RPMI8226 (cell line): ENCODE measurements around the gene PARG.
"Not testable (repeated sequence)": the region's sequence is repeated elsewhere in the genome, so short reads cannot be mapped to it uniquely, and the experiment has no call there.

ENCODE experiments used
- DNase-seq: peaks from one replicate; pipeline ENCODE4 v3.0.0-alpha.2; 2015

Gene PARG

GRCh38 chr10:49900406-49900805 lies 41.4 kb downstream of the PARG start:
- not testable (repeated sequence) for DNase-seq

- not testable (repeated sequence) for DNase-seq
Observed at GRCh38 chr10:49899999-49900398, 41.8 kb downstream of the PARG start.

DNA sequence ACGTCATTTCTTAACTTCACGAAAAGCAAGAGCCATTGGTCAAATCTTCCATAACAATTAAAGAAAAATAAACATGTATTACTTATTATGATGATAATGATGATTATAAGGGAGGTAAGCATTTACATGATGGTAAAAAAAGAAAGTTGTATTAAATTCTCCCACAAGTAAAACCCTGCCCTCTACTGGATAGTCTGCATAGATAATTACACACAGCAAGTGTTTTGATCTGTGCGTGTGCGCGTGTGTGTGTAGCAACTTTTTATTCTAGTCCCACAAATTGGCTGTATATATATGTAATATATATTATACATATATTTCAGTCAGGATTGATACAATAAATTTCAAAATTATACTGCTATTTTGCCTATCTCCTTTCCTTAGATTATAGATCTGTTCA lies 51.8 kb downstream of the PARG start:
- DNase-seq = not testable (repeated sequence)

DNA sequence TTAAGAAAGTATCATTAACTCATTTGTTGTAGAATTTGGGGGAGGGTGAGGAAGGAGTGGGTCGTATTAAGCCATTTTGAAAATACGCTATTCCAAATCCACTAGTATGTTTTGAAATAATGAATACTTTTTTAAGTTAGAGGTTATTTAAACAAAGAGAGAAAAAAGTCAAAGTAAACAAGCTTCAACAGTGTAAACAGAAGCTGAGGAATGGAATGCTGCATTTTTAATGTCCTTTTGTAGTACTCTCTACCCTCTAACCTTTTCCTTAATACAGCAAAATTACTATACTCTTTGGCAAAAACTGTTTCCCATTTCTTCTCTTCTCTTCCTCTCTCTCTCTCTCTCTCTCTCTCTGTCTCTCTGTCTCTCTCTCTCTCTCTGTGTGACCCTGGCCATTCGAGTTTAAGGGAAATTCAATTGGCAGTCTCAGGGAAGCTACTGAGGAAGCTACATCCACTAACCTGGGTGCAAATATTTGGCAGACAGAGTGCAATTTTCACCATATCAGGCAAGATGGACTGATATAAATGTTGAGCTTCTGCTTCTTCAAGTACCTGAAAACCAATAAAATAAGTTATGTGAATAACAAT lies 57.0 kb downstream of the PARG start:
- DNase-seq = not testable (repeated sequence)

DNA sequence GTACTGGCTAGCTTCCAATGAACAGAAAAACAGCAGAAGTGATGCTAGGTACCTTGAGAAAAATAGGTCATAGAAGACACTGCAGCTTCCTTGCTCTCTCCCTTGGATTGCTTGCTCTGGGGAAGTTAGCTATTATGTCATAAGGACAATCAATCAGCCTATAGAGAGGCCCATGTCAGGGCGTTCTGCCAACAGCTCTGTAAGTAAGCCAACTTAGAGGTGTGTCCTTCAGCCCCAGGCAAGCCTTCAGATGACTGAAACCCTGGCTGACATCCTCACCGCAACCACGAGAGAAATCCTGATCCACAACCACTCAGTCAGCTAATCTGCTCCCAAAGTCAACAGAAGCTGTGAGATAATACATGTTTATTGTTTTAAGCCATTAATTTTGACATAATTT lies 58.0 kb downstream of the PARG start:
- DNase-seq = not testable (repeated sequence)

DNA sequence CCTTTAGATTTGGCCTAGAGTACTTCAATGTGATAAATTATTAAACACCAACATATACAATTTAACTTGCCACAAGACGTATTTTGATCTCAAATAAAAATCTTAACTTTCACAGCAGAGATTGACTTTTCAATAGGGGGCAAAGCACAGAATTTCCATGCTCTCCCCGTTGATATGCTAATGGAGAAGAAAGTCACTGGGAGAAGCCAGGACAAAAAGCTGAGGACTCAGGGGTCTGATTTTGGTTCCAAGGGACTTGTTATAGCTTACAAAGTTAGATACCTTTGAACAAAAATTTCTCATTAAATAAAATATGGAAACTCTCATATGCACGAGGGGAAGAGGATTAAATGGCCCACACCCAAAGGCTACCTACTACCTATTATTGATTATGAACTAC lies 59.5 kb downstream of the PARG start:
- not testable (repeated sequence) for DNase-seq

GRCh38 chr10:49872740-49873139 lies 69.1 kb downstream of the PARG start:
- not testable (repeated sequence) for DNase-seq

DNA sequence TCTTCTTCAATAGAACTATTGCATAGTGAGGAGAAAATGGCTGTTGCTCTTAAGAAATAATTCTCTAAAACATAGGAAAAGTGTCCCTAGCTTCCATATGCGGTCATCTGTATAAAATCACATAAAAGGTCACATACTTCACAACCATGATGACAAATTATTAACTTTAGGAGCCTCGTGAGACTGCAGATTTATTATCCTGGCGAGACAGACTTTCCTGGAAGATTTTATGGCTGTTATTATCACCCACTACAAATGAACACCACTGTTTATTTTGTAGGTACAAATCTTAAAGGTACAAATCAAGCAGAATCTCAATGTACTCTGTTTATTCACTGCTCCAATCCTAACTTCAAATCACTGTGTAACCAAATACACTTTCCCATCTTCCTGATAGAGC lies 70.4 kb downstream of the PARG start:
- not testable (repeated sequence) for DNase-seq

GRCh38 chr10:49859933-49860332 lies 81.9 kb downstream of the PARG start:
- not testable (repeated sequence) for DNase-seq

- DNase-seq = not testable (repeated sequence)
Observed at GRCh38 chr10:49858697-49859382, 83.0 kb downstream of the PARG start.

GRCh38 chr10:49849520-49849919 lies 92.3 kb downstream of the PARG start:
- not testable (repeated sequence) for DNase-seq

DNA sequence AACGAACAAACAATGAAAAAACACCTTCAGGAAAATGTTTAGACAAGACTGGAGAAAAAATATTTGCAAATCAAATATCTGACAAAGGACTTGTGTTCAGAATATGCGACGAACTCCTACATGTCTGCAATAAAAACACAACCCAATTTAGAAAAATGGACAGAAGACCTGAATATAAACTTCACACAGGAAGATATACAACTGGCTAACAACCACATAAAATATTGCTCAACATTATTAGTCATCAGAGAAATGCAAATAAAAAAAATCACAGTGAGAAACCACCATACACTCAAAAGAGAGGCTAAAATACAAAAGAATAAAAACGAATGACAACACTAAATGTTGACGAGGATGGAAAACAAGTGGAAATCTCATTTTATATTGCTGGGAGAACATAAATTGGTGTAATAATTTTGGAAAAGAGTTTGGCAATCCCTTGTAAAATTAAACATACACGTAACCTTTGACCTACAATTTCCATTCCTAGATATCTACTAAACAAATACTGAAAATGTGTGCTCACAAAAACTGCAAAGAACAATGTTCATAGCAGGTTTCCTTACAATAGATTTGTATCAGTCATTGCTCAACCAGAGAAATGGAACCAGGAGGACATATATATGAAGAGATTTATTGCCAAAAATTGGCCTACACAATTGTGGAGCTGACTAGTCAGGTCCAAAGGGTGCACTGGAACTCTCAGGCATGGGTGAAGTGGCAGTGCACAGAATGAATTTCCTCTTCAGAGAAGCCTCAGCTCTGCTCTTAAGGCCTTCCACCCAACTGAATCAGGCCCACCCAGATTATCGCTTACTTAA lies 96.8 kb downstream of the PARG start:
- no peak for DNase-seq

- DNase-seq = not testable (repeated sequence)
Observed at GRCh38 chr10:49842333-49842628, 99.5 kb downstream of the PARG start.

- no peak for DNase-seq
Observed at GRCh38 chr10:49841615-49842332, 100.1 kb downstream of the PARG start.

GRCh38 chr10:49837685-49838084 lies 104.1 kb downstream of the PARG start:
- DNase-seq = no peak

DNA sequence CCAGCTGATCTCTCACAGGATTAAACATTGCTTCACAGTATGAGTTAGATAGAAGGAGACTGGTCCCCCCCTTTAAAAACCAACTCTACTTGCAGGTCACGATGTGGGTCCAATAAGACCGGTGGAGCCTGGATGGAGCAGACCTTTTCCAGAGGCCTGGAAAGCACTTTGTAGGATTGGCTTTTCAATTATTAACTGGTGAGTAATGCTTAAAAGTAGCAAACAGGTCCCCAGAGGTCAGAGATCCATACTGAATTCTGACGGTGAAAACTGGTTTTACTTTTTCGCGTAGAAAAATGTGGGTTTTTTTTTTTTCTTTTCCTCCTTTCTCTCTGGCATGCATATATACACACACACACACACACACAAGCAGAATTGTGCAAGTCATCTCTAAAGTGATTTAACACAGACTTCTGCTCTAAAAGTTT lies 104.8 kb downstream of the PARG start:
- DNase-seq = no peak

DNA sequence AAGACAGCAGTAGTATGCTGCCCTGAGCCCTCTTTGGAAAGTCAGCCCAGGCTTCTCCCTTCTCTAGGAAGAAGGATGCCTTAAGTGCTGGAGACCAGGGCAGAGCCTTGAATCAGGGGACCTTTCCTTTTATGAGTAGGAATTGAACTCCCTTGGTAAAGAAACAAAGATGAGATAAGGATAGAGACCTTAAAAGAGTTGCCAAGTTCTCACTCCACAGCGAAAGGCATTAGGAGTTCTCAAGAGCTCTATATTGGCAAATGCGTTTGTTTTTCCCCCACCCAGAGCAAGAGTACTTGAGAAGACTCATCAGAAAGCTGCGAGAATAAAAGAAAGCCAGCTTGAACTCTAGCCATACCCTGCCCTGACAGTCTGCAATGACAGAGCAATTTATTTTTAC lies 106.9 kb downstream of the PARG start:
- no peak for DNase-seq

GRCh38 chr10:49834201-49834600 lies 107.6 kb downstream of the PARG start:
- no peak for DNase-seq

- no peak for DNase-seq
Observed at GRCh38 chr10:49833168-49833567, 108.7 kb downstream of the PARG start.

DNA sequence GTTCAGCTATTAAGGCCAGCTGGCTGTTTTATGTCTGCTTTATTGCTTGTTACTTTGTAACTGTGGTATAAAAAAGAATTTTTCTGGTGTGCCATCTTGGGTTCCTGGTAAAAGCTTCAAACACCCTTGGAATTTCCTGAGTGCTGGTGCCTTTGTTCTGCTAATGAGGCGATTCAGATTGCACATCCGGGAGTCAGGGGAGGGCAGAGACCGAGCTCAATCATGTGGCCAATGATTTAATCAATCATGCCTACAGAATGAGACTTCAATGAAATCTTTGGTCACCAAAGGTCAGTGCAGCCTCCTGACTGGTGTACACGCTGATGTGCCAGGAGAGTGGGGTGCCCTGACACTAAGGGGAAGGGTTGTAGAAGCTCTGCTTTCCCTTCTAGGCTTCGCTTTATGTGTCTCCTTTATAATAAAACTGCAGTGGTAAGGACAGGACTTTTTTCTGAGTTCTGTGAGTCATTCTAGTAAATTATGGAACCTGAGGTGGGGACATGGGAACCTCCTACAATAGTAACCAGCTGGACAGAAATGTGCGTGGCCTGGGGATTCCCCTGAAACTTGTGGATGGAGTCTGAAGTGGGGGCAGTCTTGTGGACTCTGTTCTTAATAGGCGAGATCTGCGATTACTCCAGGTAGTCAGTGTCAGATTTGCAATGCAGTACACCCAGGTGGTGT lies 110.3 kb downstream of the PARG start:
- no peak for DNase-seq

DNA sequence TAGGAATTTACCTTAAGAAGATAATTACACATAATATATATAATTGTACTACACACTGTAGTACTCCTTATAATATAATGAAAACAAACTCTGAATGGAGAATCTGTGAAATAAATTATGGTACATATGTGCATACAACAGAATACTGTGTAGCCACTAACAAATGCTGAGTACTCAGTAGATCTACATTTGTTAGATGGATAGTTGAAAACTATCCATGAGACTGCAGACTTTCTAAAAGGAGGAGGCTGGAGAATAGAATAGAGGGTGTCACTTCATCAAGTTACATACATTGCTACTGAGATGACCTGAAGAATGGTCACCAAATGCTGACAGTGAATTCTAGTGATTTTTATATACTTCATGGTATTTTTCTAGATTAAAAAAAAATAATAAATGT lies 111.0 kb downstream of the PARG start:
- DNase-seq = no peak

GRCh38 chr10:49830016-49830415 lies 111.8 kb downstream of the PARG start:
- no peak for DNase-seq

GRCh38 chr10:49827297-49827696 lies 114.5 kb downstream of the PARG start:
- no peak for DNase-seq
